KMS-11 (cell line): Measurements from ENCODE around the gene FCHSD2.

Experiments used
- H2AFZ ChIP-seq: fragments of 200-600 bp; sonication (generic); 2 replicates; pipeline ENCODE4 v1.6.1; 2016; ENCODE audit warnings: antibody characterized with exemption, mixed run types, low read depth
- H3K27ac ChIP-seq: fragments of 200-600 bp; sonication (generic); 2 replicates; pipeline ENCODE4 v1.6.1; 2016; ENCODE audit warnings: mild to moderate bottlenecking, mixed run types
- H3K27me3 ChIP-seq: fragments of 200-600 bp; sonication (generic); 2 replicates; pipeline ENCODE4 v1.6.1; 2017; ENCODE audit warnings: mild to moderate bottlenecking, low read depth, mixed run types, moderate library complexity; ENCODE audit not compliant: insufficient read depth
- H3K36me3 ChIP-seq: fragments of 200-600 bp; sonication (generic); 2 replicates; pipeline ENCODE4 v1.6.1; 2017; ENCODE audit warnings: mild to moderate bottlenecking, mixed run types; ENCODE audit not compliant: insufficient read depth
- H3K4me1 ChIP-seq: fragments of 200-600 bp; sonication (generic); 2 replicates; pipeline ENCODE4 v1.6.1; 2016; ENCODE audit warnings: mild to moderate bottlenecking, low read depth, mixed run types; ENCODE audit not compliant: poor library complexity, severe bottlenecking
- H3K4me2 ChIP-seq: fragments of 200-600 bp; sonication (generic); 2 replicates; pipeline ENCODE4 v1.7.0; 2016; ENCODE audit warnings: mild to moderate bottlenecking, mixed run types
- H3K4me3 ChIP-seq: fragments of 200-600 bp; sonication (generic); IDR thresholded peaks from 2 replicates; pipeline ENCODE4 v1.6.1; 2017; ENCODE audit warnings: low read depth, low read length, mixed read lengths; ENCODE audit not compliant: insufficient read depth
- H3K79me2 ChIP-seq: fragments of 200-600 bp; sonication (generic); 2 replicates; pipeline ENCODE4 v1.6.1; 2016; ENCODE audit warnings: low read depth, mixed run types; ENCODE audit not compliant: insufficient read depth
- H3K9ac ChIP-seq: fragments of 200-600 bp; sonication (generic); 2 replicates; pipeline ENCODE4 v1.6.1; 2016; ENCODE audit warnings: mild to moderate bottlenecking, mixed run types
- H4K20me1 ChIP-seq: fragments of 200-600 bp; sonication (generic); 2 replicates; pipeline ENCODE4 v1.6.1; 2016; ENCODE audit warnings: mild to moderate bottlenecking, mixed run types; ENCODE audit not compliant: insufficient read depth
- CTCF ChIP-seq: fragments of 200-600 bp; sonication (generic); conservative IDR thresholded peaks from 2 replicates; pipeline ENCODE4 v1.6.1; 2017; ENCODE audit warnings: low read depth, mild to moderate bottlenecking, antibody characterized with exemption, low read length, moderate library complexity, mixed read lengths

The FCHSD2 gene

GRCh38 chr11:72817966-72818365 is 324.2 kb downstream of the FCHSD2 start:
- no peak overlapping the region for H3K4me3 ChIP-seq
- H3K27ac ChIP-seq = no peak overlapping the region
- H3K4me2 ChIP-seq = no peak overlapping the region
- no peaks in the 10 kb centered on the region for H4K20me1 ChIP-seq
- no peaks in the 10 kb centered on the region for H3K36me3 ChIP-seq
- no peak overlapping the region for H3K9ac ChIP-seq
- H3K27me3 ChIP-seq = no peaks in the 10 kb centered on the region
- H3K79me2 ChIP-seq = peaks cover 15% of the 10 kb centered on the region
- no peak overlapping the region for H2AFZ ChIP-seq
- H3K4me1 ChIP-seq = peaks cover 35% of the 10 kb centered on the region
- TF ChIP-seq CTCF = no peak

- H3K9ac ChIP-seq = no peak overlapping the region
- H3K27ac ChIP-seq = peak overlapping the region; percentile 89; the same call in 1 of the 2 replicates
- no peaks in the 10 kb centered on the region for H3K36me3 ChIP-seq
- TF ChIP-seq CTCF = no peak
- H3K4me1 ChIP-seq = peaks cover 36% of the 10 kb centered on the region
- H3K4me2 ChIP-seq = peak overlapping the region; percentile 94; the same call in 1 of the 2 replicates
- H3K27me3 ChIP-seq = no peaks in the 10 kb centered on the region
- H2AFZ ChIP-seq = no peak overlapping the region
- peaks cover 30% of the 10 kb centered on the region for H3K79me2 ChIP-seq
- H4K20me1 ChIP-seq = 0 out of 2 replicates have a peak, but pooled peaks cover 4% of the 10 kb centered on the region
- no peak overlapping the region for H3K4me3 ChIP-seq
These were observed 325.6 kb downstream of the FCHSD2 start for GRCh38 chr11:72816404-72816990.

GRCh38 chr11:72815110-72815618 is 327.0 kb downstream of the FCHSD2 start:
- no peak for TF ChIP-seq CTCF
- no peak overlapping the region for H3K4me3 ChIP-seq
- H3K79me2 ChIP-seq = peaks cover 42% of the 10 kb centered on the region
- H3K4me1 ChIP-seq = peaks cover 39% of the 10 kb centered on the region
- H2AFZ ChIP-seq = peak overlapping the region; percentile 72; the same call in 1 of the 2 replicates
- H3K9ac ChIP-seq = peak overlapping the region; percentile 94; the same call in 1 of the 2 replicates
- H3K4me2 ChIP-seq = peak overlapping the region; percentile 94
- H4K20me1 ChIP-seq = peaks cover 7% of the 10 kb centered on the region; the same call in 1 of the 2 replicates
- peak overlapping the region; percentile 89 for H3K27ac ChIP-seq
- no peaks in the 10 kb centered on the region for H3K36me3 ChIP-seq
- H3K27me3 ChIP-seq = no peaks in the 10 kb centered on the region

GRCh38 chr11:72814286-72815109 is 327.6 kb downstream of the FCHSD2 start, which contains the start of gene ATG16L2:
Gene ATG16L2, plus strand, starts transcription at chr11:72814411. Its CDS starts 35 bp downstream, at chr11:72814446.
- peak; percentile 40; the same call in 1 of the 2 replicates for TF ChIP-seq CTCF
- peak within 1 kb of the TSS; percentile 94 for H3K9ac ChIP-seq
- peak within 1 kb of the TSS; percentile 89 for H3K27ac ChIP-seq
- H3K4me2 ChIP-seq = peak within 1 kb of the TSS; percentile 94
- H3K27me3 ChIP-seq = no peaks in the 10 kb centered on the region
- H3K79me2 ChIP-seq = peaks cover 45% of the 10 kb centered on the region
- peaks cover 9% of the 10 kb centered on the region; the same call in 1 of the 2 replicates for H4K20me1 ChIP-seq
- peaks cover 43% of the 10 kb centered on the region for H3K4me1 ChIP-seq
- H3K36me3 ChIP-seq = no peaks in the 10 kb centered on the region
- H2AFZ ChIP-seq = peak within 1 kb of the TSS; percentile 72
- H3K4me3 ChIP-seq = no peak within 1 kb of the TSS
